ENCODE measurements around the gene AQP6.

Gene AQP6

GRCh38 chr12:49975318-49975761 lies 2.6 kb downstream of the AQP6 start:
- TF ChIP-seq ZNF70 (CRISPR knock-in tag; IDR thresholded peaks at IDR 0.05) (no peak), ESRRG (CRISPR knock-in tag; IDR thresholded peaks at IDR 0.05) (no peak), PPARA (CRISPR knock-in tag; IDR thresholded peaks at IDR 0.05; ENCODE audit: borderline replicate concordance) (no peak), CSDC2 (CRISPR knock-in tag; IDR thresholded peaks at IDR 0.05) (no peak), ZFP3 (CRISPR knock-in tag; IDR thresholded peaks at IDR 0.05) (no peak), ZNF8 (CRISPR knock-in tag; IDR thresholded peaks at IDR 0.05) (no peak), PATZ1 (CRISPR knock-in tag; IDR thresholded peaks at IDR 0.05; ENCODE audit: borderline replicate concordance) (no peak), BACH2 (CRISPR knock-in tag; IDR thresholded peaks at IDR 0.05; ENCODE audit: borderline replicate concordance) (no peak), CSRNP3 (CRISPR knock-in tag; IDR thresholded peaks at IDR 0.05) (no peak), OSR1 (CRISPR knock-in tag; IDR thresholded peaks at IDR 0.05) (no peak)
- no peak for ATAC-seq

- TF ChIP-seq CSDC2 (CRISPR knock-in tag; IDR thresholded peaks at IDR 0.05) (no peak), ZFP3 (CRISPR knock-in tag; IDR thresholded peaks at IDR 0.05) (no peak), SNAI2 (CRISPR knock-in tag; IDR thresholded peaks at IDR 0.05) (no peak), GLIS3 (CRISPR knock-in tag; IDR thresholded peaks at IDR 0.05) (no peak), TSHZ2 (CRISPR knock-in tag; IDR thresholded peaks at IDR 0.05) (no peak), BACH2 (CRISPR knock-in tag; IDR thresholded peaks at IDR 0.05; ENCODE audit: borderline replicate concordance) (no peak), POU6F1 (CRISPR knock-in tag; IDR thresholded peaks at IDR 0.05; ENCODE audit: borderline replicate concordance, low read depth) (no peak), TOX (CRISPR knock-in tag; IDR thresholded peaks at IDR 0.05; ENCODE audit: borderline replicate concordance) (no peak), OSR1 (CRISPR knock-in tag; IDR thresholded peaks at IDR 0.05) (no peak), ZC3H10 (CRISPR knock-in tag; IDR thresholded peaks at IDR 0.05) (no peak), CSRNP3 (CRISPR knock-in tag; IDR thresholded peaks at IDR 0.05) (no peak), ZNF565 (CRISPR knock-in tag; conservative IDR thresholded peaks at IDR 0.05; ENCODE audit: low read depth) (no peak)
Observed at GRCh38 chr12:49976557-49976956, 3.8 kb downstream of the AQP6 start.

GRCh38 chr12:49978125-49978524 lies 5.4 kb downstream of the AQP6 start:
- ATAC-seq = no peak
- TF ChIP-seq CSRNP3 (CRISPR knock-in tag; IDR thresholded peaks at IDR 0.05) = no peak
- TF ChIP-seq SNAI2 (CRISPR knock-in tag; IDR thresholded peaks at IDR 0.05) = no peak
- no peak for TF ChIP-seq ESRRG (CRISPR knock-in tag; IDR thresholded peaks at IDR 0.05)
- TF ChIP-seq ZNF565 (CRISPR knock-in tag; conservative IDR thresholded peaks at IDR 0.05; ENCODE audit: low read depth) = no peak
- TF ChIP-seq CSDC2 (CRISPR knock-in tag; IDR thresholded peaks at IDR 0.05) = no peak
- no peak for TF ChIP-seq BACH2 (CRISPR knock-in tag; IDR thresholded peaks at IDR 0.05; ENCODE audit: borderline replicate concordance)
- TF ChIP-seq ZFP30 (CRISPR knock-in tag; IDR thresholded peaks at IDR 0.05) = no peak
- TF ChIP-seq TSHZ2 (CRISPR knock-in tag; IDR thresholded peaks at IDR 0.05) = no peak
- no peak for TF ChIP-seq ARNTL (CRISPR knock-in tag; IDR thresholded peaks at IDR 0.05; ENCODE audit: borderline replicate concordance, low read depth)
- no peak for TF ChIP-seq CREB5 (CRISPR knock-in tag; IDR thresholded peaks at IDR 0.05; ENCODE audit: low read depth)
- no peak for TF ChIP-seq ISL1 (CRISPR knock-in tag; IDR thresholded peaks at IDR 0.05)
- no peak for TF ChIP-seq ZNF70 (CRISPR knock-in tag; IDR thresholded peaks at IDR 0.05)
- TF ChIP-seq ZC3H10 (CRISPR knock-in tag; IDR thresholded peaks at IDR 0.05) = no peak
- TF ChIP-seq TCF4 (CRISPR knock-in tag; IDR thresholded peaks at IDR 0.05; ENCODE audit: borderline replicate concordance) = no peak

More at GRCh38 chr12:49976557-49976956, 3.8 kb downstream of the AQP6 start:
- ATAC-seq = no peak
